GM12878 (cell line): ENCODE data around the gene SMARCB1. TPM values are rescaled to one million over a fixed set of nuclear protein-coding genes. Genes with fewer than 3 reads are reported as not detected.

Source experiments
- ATAC-seq: fragments of 200-7000 bp; cut with Tn5 transposase; 3 replicates; pipeline ENCODE4 v1.9.1; 2020; ENCODE audit warnings: mild to moderate bottlenecking, moderate library complexity
- BruUV-seq: library from RNA; stranded (reverse); fragments of 400-500 nt; replicated peaks from 2 replicates; lab custom pipeline; 2021; lab: Mats Ljungman, UMichigan
- CTCF ChIA-PET: fragments of 300-600 bp; sonication (Branson Sonifier 250); formaldehyde crosslinking; extraction: SDS; loops from one replicate; lab custom pipeline; 2021; ENCODE audit warnings: inconsistent platforms; lab: Yijun Ruan, JAX
- POLR2A ChIA-PET: fragments of 350-600 bp; formaldehyde crosslinking; extraction: SDS; loops from one replicate; lab custom pipeline; 2021; ENCODE audit warnings: inconsistent platforms; lab: Charles Lee
- RAD21 ChIA-PET: fragments of 300-600 bp; sonication (Branson Sonifier 250); formaldehyde crosslinking; loops from one replicate; lab custom pipeline; 2023; ENCODE audit warnings: antibody characterized with exemption; ENCODE audit not compliant: unreplicated experiment; lab: Charles Lee
- SMC1A ChIA-PET: fragments of 300-600 bp; sonication (Branson Sonifier 250); formaldehyde crosslinking; loops from one replicate; lab custom pipeline; 2023; ENCODE audit not compliant: unreplicated experiment, uncharacterized antibody; lab: Charles Lee
- DNase-seq: peaks from one replicate; pipeline ENCODE4 v3.0.0-alpha.2; 2011; ENCODE audit warnings: low read depth, low spot score
- FAIRE-seq: peaks from 3 replicates; lab custom pipeline; 2011; peaks lifted over from hg19 to GRCh38; lab: Jason Lieb, UNC
- H2AFZ ChIP-seq: 2 replicates; pipeline ENCODE4 v1.6.0; 2011; ENCODE audit warnings: low read depth, low read length, control low read depth; ENCODE audit not compliant: control insufficient read depth
- H3K27ac ChIP-seq: 2 replicates; pipeline ENCODE4 v1.5.1; 2011; ENCODE audit warnings: control low read depth; ENCODE audit not compliant: control insufficient read depth, insufficient read depth
- H3K27me3 ChIP-seq, 2 experiments: replicated peaks in 1 of 2; 2 replicates each; pipeline versions ENCODE4 v1.6.0 to v1.6.1; 2011; ENCODE audit warnings: low read length in 1 of 2; ENCODE audit not compliant: control insufficient read depth in 2 of 2, insufficient read depth in 2 of 2
- H3K36me3 ChIP-seq, 2 experiments: 2 replicates each; pipeline ENCODE4 v1.5.1; 2011; ENCODE audit warnings: low read length in 1 of 2; ENCODE audit not compliant: control insufficient read depth in 2 of 2, insufficient read depth in 2 of 2
- H3K4me1 ChIP-seq: 2 replicates; pipeline ENCODE4 v1.6.1; 2011; ENCODE audit warnings: mild to moderate bottlenecking, low read length, moderate library complexity, mixed read lengths; ENCODE audit not compliant: control insufficient read depth, insufficient read depth
- H3K4me2 ChIP-seq: 2 replicates; pipeline ENCODE4 v1.6.0; 2011; ENCODE audit warnings: control low read depth; ENCODE audit not compliant: control insufficient read depth, insufficient read depth
- H3K4me3 ChIP-seq: fragments of 200-600 bp; sonication (generic); 2 replicates; pipeline ENCODE4 v1.5.1; 2016
- H3K79me2 ChIP-seq: 2 replicates; pipeline ENCODE4 v1.6.0; 2011; ENCODE audit warnings: low read length; ENCODE audit not compliant: control insufficient read depth, insufficient read depth
- H3K9ac ChIP-seq: 2 replicates; pipeline ENCODE4 v1.8.0; 2011; ENCODE audit warnings: low read length, control low read depth, mixed read lengths; ENCODE audit not compliant: control insufficient read depth, insufficient read depth
- H3K9me3 ChIP-seq: replicated peaks from 3 replicates; pipeline ENCODE4 v1.5.1; 2011; ENCODE audit warnings: mild to moderate bottlenecking, low read length; ENCODE audit not compliant: control insufficient read depth, insufficient read depth
- H4K20me1 ChIP-seq: 2 replicates; pipeline ENCODE4 v1.6.0; 2011; ENCODE audit not compliant: control insufficient read depth, insufficient read depth
- BRCA1 ChIP-seq: IDR thresholded peaks from 2 replicates; pipeline ENCODE4 v1.6.1; 2011; ENCODE audit warnings: low read depth, low read length, improper control_type of control experiment
- CHD2 ChIP-seq: IDR thresholded peaks from 2 replicates; pipeline ENCODE4 v1.6.1; 2011; ENCODE audit warnings: low read depth, low read length, improper control_type of control experiment, borderline replicate concordance
- EZH2 ChIP-seq: IDR thresholded peaks from 2 replicates; pipeline ENCODE4 v1.6.1; 2012; ENCODE audit warnings: low read depth, mild to moderate bottlenecking, control low read depth, inconsistent platforms, low read length, borderline replicate concordance; ENCODE audit not compliant: control insufficient read depth
- GABPA ChIP-seq: IDR thresholded peaks from 2 replicates; pipeline ENCODE4 v1.6.1; 2014; ENCODE audit warnings: antibody characterized with exemption, low read depth, mild to moderate bottlenecking, inconsistent platforms
- MEF2B ChIP-seq: fragments of 450-650 bp; IDR thresholded peaks from 2 replicates; pipeline ENCODE4 v1.6.1; 2018; ENCODE audit warnings: mild to moderate bottlenecking, moderate library complexity; ENCODE audit not compliant: partially characterized antibody, poor library complexity, severe bottlenecking
- MXI1 ChIP-seq: fragments of 150-350 bp; IDR thresholded peaks from 2 replicates; pipeline ENCODE4 v1.6.1; 2011; ENCODE audit warnings: low read depth, mild to moderate bottlenecking, inconsistent platforms, low read length, improper control_type of control experiment
- MYB ChIP-seq: fragments of 150-350 bp; IDR thresholded peaks from 2 replicates; pipeline ENCODE4 v1.6.1; 2014; ENCODE audit warnings: mild to moderate bottlenecking, low read depth, low read length, borderline replicate concordance
- NR2C1 ChIP-seq: fragments of 450-650 bp; IDR thresholded peaks from 2 replicates; pipeline ENCODE4 v1.6.1; 2017; ENCODE audit warnings: antibody characterized with exemption, mild to moderate bottlenecking, moderate library complexity
- ZNF24 ChIP-seq: fragments of 450-650 bp; IDR thresholded peaks from 2 replicates; pipeline ENCODE4 v1.6.1; 2017; ENCODE audit warnings: antibody characterized with exemption, mild to moderate bottlenecking
- WGBS: methylation state at CpG from one replicate; pipeline ENCODE4 v1.1.6; 2016; ENCODE audit warnings: low lambda C conversion rate; ENCODE audit not compliant: insufficient replicate concordance, insufficient coverage; ENCODE audit errors: missing lambda C conversion rate; 5-methylcytosine and 5-hydroxymethylcytosine counted together
- in situ Hi-C: fragments of 300-500 bp; cut with MboI; formaldehyde crosslinking; loops from 9 replicates; pipeline ENCODE4 v1.14.3; 2018; ENCODE audit warnings: mixed read lengths
- intact Hi-C: fragments of 100-400 bp; cut with micrococcal nuclease; formaldehyde crosslinking; loops from one replicate; pipeline ENCODE4 v1.14.2; 2022; ENCODE audit not compliant: unreplicated experiment
- polyA plus RNA-seq, 11 experiments: library from polyadenylated mRNA; depleted of rRNA in 4 of 11; unstranded in 6 of 11; stranded (reverse) in 5 of 11; fragments of >200 nt; fragmentation: Nextera tagmentation in 4 of 11; fragmentation: Illumina TruSeq in 1 of 11; extraction: Ambion mirVana in 4 of 11; extraction: Trizol in 1 of 11; gene quantifications; 1 replicate in 1 of 11; 2 replicates in 10 of 11; pipeline versions ENCODE4 v1.2.1 to v1.2.3, GENCODE V29; 2011 to 2016; ENCODE audit warnings: inconsistent platforms in 2 of 11, missing spikeins in 2 of 11, low read depth in 1 of 11
- total RNA-seq, 4 experiments: library from RNA; depleted of rRNA in 3 of 4; stranded (reverse); fragments of >200 nt in 3 of 4; fragmentation: Illumina TruSeq in 1 of 4; extraction: Trizol in 1 of 4; gene quantifications; 2 replicates each; pipeline versions ENCODE4 v1.2.1 to v1.2.3, GENCODE V29; 2013 to 2021
- TF ChIP-seq, protein P1 (sequence below): fragments of 150-350 bp; IDR thresholded peaks from 2 replicates; pipeline ENCODE4 v1.6.1; 2016; ENCODE audit warnings: low read depth, low read length
- TF ChIP-seq, protein P2 (sequence below): fragments of 450-650 bp; IDR thresholded peaks from 2 replicates; pipeline ENCODE4 v1.6.1; 2014; ENCODE audit warnings: mild to moderate bottlenecking

The SMARCB1 gene
- total and polyA plus RNA-seq, 10 of the 15 experiments (the other 5 are each of a cell fraction or from before 2014, with no cell fraction given) = 9.1 to 215 (median 183) TPM

DNA sequence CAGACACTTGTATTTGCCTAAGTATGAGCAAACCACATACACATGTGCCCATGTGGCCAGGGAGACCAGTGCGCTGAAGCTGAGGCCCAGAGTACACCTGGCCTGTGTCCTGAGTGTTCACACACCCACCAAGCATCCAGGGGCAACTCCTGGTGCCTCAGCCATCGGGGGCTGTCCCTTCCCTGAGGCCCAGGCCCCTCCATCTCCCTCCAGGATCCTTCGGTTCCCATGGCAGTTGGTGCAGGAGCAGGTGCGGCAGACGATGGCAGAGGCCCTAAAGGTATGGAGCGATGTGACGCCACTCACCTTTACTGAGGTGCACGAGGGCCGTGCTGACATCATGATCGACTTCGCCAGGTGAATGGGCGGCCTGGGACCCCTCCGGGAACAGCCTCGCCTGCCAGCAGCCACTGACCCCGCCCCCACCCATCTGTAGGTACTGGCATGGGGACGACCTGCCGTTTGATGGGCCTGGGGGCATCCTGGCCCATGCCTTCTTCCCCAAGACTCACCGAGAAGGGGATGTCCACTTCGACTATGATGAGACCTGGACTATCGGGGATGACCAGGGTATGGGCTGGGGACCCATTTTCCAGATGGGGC is 6.5 kb upstream of the SMARCB1 start:
- Histone ChIP-seq H3K36me3 (no peaks in the 10 kb centered on the region), H3K79me2 (no peaks in the 10 kb centered on the region), H3K27me3 (peaks cover 0 to 2% of the 10 kb centered on the region in 2 experiments; a peak in 1 of 4 replicates)
- intact Hi-C loops = no loop called here
- in situ Hi-C loops = no loop called here
- ATAC-seq = no peak
- TF ChIP-seq, protein P1, sequence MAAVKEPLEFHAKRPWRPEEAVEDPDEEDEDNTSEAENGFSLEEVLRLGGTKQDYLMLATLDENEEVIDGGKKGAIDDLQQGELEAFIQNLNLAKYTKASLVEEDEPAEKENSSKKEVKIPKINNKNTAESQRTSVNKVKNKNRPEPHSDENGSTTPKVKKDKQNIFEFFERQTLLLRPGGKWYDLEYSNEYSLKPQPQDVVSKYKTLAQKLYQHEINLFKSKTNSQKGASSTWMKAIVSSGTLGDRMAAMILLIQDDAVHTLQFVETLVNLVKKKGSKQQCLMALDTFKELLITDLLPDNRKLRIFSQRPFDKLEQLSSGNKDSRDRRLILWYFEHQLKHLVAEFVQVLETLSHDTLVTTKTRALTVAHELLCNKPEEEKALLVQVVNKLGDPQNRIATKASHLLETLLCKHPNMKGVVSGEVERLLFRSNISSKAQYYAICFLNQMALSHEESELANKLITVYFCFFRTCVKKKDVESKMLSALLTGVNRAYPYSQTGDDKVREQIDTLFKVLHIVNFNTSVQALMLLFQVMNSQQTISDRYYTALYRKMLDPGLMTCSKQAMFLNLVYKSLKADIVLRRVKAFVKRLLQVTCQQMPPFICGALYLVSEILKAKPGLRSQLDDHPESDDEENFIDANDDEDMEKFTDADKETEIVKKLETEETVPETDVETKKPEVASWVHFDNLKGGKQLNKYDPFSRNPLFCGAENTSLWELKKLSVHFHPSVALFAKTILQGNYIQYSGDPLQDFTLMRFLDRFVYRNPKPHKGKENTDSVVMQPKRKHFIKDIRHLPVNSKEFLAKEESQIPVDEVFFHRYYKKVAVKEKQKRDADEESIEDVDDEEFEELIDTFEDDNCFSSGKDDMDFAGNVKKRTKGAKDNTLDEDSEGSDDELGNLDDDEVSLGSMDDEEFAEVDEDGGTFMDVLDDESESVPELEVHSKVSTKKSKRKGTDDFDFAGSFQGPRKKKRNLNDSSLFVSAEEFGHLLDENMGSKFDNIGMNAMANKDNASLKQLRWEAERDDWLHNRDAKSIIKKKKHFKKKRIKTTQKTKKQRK = no peak
- TF ChIP-seq CHD2 = no peak
- TF ChIP-seq BRCA1 = no peak
- TF ChIP-seq NR2C1 = no peak
- no peak for TF ChIP-seq ZNF24
- no peak for TF ChIP-seq GABPA
- TF ChIP-seq, protein P2, sequence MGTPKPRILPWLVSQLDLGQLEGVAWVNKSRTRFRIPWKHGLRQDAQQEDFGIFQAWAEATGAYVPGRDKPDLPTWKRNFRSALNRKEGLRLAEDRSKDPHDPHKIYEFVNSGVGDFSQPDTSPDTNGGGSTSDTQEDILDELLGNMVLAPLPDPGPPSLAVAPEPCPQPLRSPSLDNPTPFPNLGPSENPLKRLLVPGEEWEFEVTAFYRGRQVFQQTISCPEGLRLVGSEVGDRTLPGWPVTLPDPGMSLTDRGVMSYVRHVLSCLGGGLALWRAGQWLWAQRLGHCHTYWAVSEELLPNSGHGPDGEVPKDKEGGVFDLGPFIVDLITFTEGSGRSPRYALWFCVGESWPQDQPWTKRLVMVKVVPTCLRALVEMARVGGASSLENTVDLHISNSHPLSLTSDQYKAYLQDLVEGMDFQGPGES = no peak
- TF ChIP-seq MYB = no peak
- TF ChIP-seq MEF2B = no peak
- no peak for TF ChIP-seq EZH2
- TF ChIP-seq MXI1 = no peak
- TF ChIP-seq, all 136 proteins: peak for 0
- ChIA-PET CTCF (no interaction called here), POLR2A (no interaction called here), SMC1A (no interaction called here), RAD21 (no interaction called here)
- no peaks in the 10 kb centered on the region for H3K4me1 ChIP-seq
- H3K9ac ChIP-seq = no peak overlapping the region
- DNase-seq (no peak), FAIRE-seq (no peak)
- H3K9me3 ChIP-seq = no peaks in the 10 kb centered on the region
- 39% methylated on average over 20 of the region's 20 CpGs for WGBS
- no TSS peak for BruUV-seq
- H2AFZ ChIP-seq = no peak overlapping the region
- H3K4me3 ChIP-seq = no peak overlapping the region
- no peaks in the 10 kb centered on the region for H4K20me1 ChIP-seq
- H3K27ac ChIP-seq = no peak overlapping the region
- H3K4me2 ChIP-seq = no peak overlapping the region
